GM23338 (cell line): ENCODE data around the gene S100A7. TPM values are rescaled to one million over a fixed set of nuclear protein-coding genes. Genes with fewer than 3 reads are reported as not detected.

ENCODE experiments used
- ATAC-seq: fragments of 200-7000 bp; cut with Tn5 transposase; 3 replicates; pipeline ENCODE4 v1.9.1; 2020
- DNase-seq: peaks from one replicate; pipeline ENCODE4 v3.0.0-alpha.2; 2015; ENCODE audit warnings: low spot score
- H2AFZ ChIP-seq: fragments of 200-600 bp; sonication (generic); 2 replicates; pipeline ENCODE4 v1.8.0; 2016; ENCODE audit warnings: antibody characterized with exemption, mild to moderate bottlenecking, moderate library complexity
- H3F3A ChIP-seq: fragments of 200-600 bp; sonication (generic); replicated peaks from 2 replicates; pipeline ENCODE4 v1.8.0; 2017; ENCODE audit warnings: antibody characterized with exemption, mixed run types, low read depth
- H3K27ac ChIP-seq: fragments of 200-600 bp; sonication (generic); 2 replicates; pipeline ENCODE4 v1.6.1; 2016; ENCODE audit warnings: low read depth
- H3K27me3 ChIP-seq: fragments of 200-600 bp; sonication (generic); 2 replicates; pipeline ENCODE4 v1.8.0; 2016; ENCODE audit warnings: mild to moderate bottlenecking, mixed run types, moderate library complexity; ENCODE audit not compliant: insufficient read depth
- H3K36me3 ChIP-seq: fragments of 200-600 bp; sonication (generic); 2 replicates; pipeline ENCODE4 v1.8.0; 2016; ENCODE audit warnings: mild to moderate bottlenecking; ENCODE audit not compliant: insufficient read depth
- H3K4me1 ChIP-seq: fragments of 200-600 bp; sonication (generic); 2 replicates; pipeline ENCODE4 v1.8.0; 2016; ENCODE audit warnings: mild to moderate bottlenecking, moderate library complexity; ENCODE audit not compliant: insufficient read depth
- H3K4me2 ChIP-seq: fragments of 200-600 bp; sonication (generic); 2 replicates; pipeline ENCODE4 v1.7.1; 2017; ENCODE audit warnings: mixed run types
- H3K4me3 ChIP-seq: fragments of 200-600 bp; sonication (generic); 2 replicates; pipeline ENCODE4 v1.6.1; 2016; ENCODE audit warnings: mixed run types
- H3K79me2 ChIP-seq: fragments of 200-600 bp; sonication (generic); replicated peaks from 2 replicates; pipeline ENCODE4 v1.8.0; 2017; ENCODE audit warnings: mild to moderate bottlenecking; ENCODE audit not compliant: insufficient read depth
- H3K9me2 ChIP-seq: fragments of 200-600 bp; sonication (generic); 2 replicates; pipeline ENCODE4 v1.8.0; 2017; ENCODE audit not compliant: insufficient read depth
- H4K20me1 ChIP-seq: fragments of 200-600 bp; sonication (generic); replicated peaks from 2 replicates; pipeline ENCODE4 v1.8.0; 2017; ENCODE audit warnings: mild to moderate bottlenecking; ENCODE audit not compliant: insufficient read depth
- H3K27ac Mint-ChIP-seq: 2 replicates; pipeline ENCODE4 v1.8.0; 2020; ENCODE audit warnings: inconsistent platforms, mild to moderate bottlenecking, moderate library complexity, mixed read lengths
- H3K27me3 Mint-ChIP-seq: 3 replicates; pipeline ENCODE4 v1.8.0; 2022; ENCODE audit warnings: low read depth, mild to moderate bottlenecking, moderate library complexity, mixed read lengths, inconsistent platforms; ENCODE audit not compliant: insufficient read depth, poor library complexity
- H3K36me3 Mint-ChIP-seq: 3 replicates; pipeline ENCODE4 v1.8.0; 2021; ENCODE audit warnings: low read depth, mild to moderate bottlenecking, inconsistent platforms, moderate library complexity, mixed read lengths
- H3K4me1 Mint-ChIP-seq: 3 replicates; pipeline ENCODE4 v1.8.0; 2020; ENCODE audit warnings: mild to moderate bottlenecking, inconsistent platforms, mixed read lengths
- H3K4me3 Mint-ChIP-seq: 3 replicates; pipeline ENCODE4 v1.8.0; 2021; ENCODE audit warnings: moderate library complexity, mild to moderate bottlenecking, inconsistent platforms, mixed read lengths
- H3K9me3 Mint-ChIP-seq: 3 replicates; pipeline ENCODE4 v1.8.0; 2020; ENCODE audit warnings: moderate library complexity, mild to moderate bottlenecking, inconsistent platforms, mixed read lengths
- CREB1 ChIP-seq: fragments of 250-450 bp; sonication (Bioruptor Pico); IDR thresholded peaks from 2 replicates; pipeline ENCODE4 v1.5.0; 2020; ENCODE audit warnings: low read depth, mild to moderate bottlenecking, moderate library complexity
- CTCF ChIP-seq, 2 experiments: fragments of 200-600 bp in 1 of 2; sonication (generic) in 1 of 2; conservative IDR thresholded peaks; 2 replicates each; pipeline versions ENCODE4 v1.5.1 to v1.6.1; 2016 to 2017; ENCODE audit warnings: antibody characterized with exemption in 2 of 2, low read depth in 2 of 2, mild to moderate bottlenecking in 2 of 2, moderate library complexity in 1 of 2
- EZH2 ChIP-seq: fragments of 200-600 bp; sonication (generic); IDR thresholded peaks from one replicate; pipeline ENCODE4 v1.8.0; 2017; ENCODE audit warnings: antibody characterized with exemption, mild to moderate bottlenecking, low read depth; ENCODE audit not compliant: unreplicated experiment
- JUNB ChIP-seq: IDR thresholded peaks from one replicate; pipeline ENCODE4 v1.6.1; 2016; ENCODE audit warnings: antibody characterized with exemption; ENCODE audit not compliant: unreplicated experiment
- NANOG ChIP-seq: IDR thresholded peaks from 2 replicates; pipeline ENCODE4 v1.6.1; 2016; ENCODE audit warnings: antibody characterized with exemption, borderline replicate concordance
- POLR2AphosphoS5 ChIP-seq: IDR thresholded peaks from 2 replicates; pipeline ENCODE4 v1.6.1; 2016; ENCODE audit warnings: antibody characterized with exemption, low read depth
- REST ChIP-seq: IDR thresholded peaks from one replicate; pipeline ENCODE4 v1.6.1; 2018; ENCODE audit warnings: antibody characterized with exemption; ENCODE audit not compliant: unreplicated experiment
- STAT1 ChIP-seq: IDR thresholded peaks from one replicate; pipeline ENCODE4 v1.6.1; 2016; ENCODE audit warnings: antibody characterized with exemption; ENCODE audit not compliant: unreplicated experiment
- ZNF114 ChIP-seq: fragments of 250-450 bp; sonication (Bioruptor Pico); IDR thresholded peaks from 2 replicates; pipeline ENCODE4 v1.5.0; 2020; ENCODE audit warnings: mild to moderate bottlenecking, moderate library complexity
- ZNF331 ChIP-seq: fragments of 250-450 bp; sonication (Bioruptor Pico); IDR thresholded peaks from 2 replicates; pipeline ENCODE4 v1.5.0; 2020; ENCODE audit warnings: low read depth, mild to moderate bottlenecking, moderate library complexity
- ZNF462 ChIP-seq: fragments of 250-450 bp; sonication (Bioruptor Pico); IDR thresholded peaks from 2 replicates; pipeline ENCODE4 v1.5.0; 2020; ENCODE audit warnings: mild to moderate bottlenecking, moderate library complexity
- polyA plus RNA-seq: library from polyadenylated mRNA; unstranded; fragments of >200 nt; fragmentation: Nextera tagmentation; extraction: Ambion mirVana; gene quantifications from 2 replicates; pipeline ENCODE4 v1.2.1, GENCODE V29; 2016
- total RNA-seq: library from RNA; depleted of rRNA; stranded (reverse); fragments of >200 nt; shearing (Covaris generic); gene quantifications from 2 replicates; pipeline ENCODE4 v1.2.3, GENCODE V29; 2014

The S100A7 gene
- total and polyA plus RNA-seq, 2 experiments from 2014 or later = not detected

- TF ChIP-seq CREB1 (no peak), REST (no peak), STAT1 (no peak), JUNB (no peak), NANOG (no peak), ZNF462 (no peak), EZH2 (no peak), ZNF331 (CRISPR knock-in tag) (no peak), ZNF114 (CRISPR knock-in tag) (no peak), POLR2AphosphoS5 (no peak), CTCF (conservative IDR thresholded peaks at IDR 0.05; ENCODE audit: low read depth in 2 of 2) (no peak)
- Mint-ChIP-seq H3K4me3 (no peak overlapping the region), H3K36me3 (no peaks in the 10 kb centered on the region), H3K4me1 (no peaks in the 10 kb centered on the region; the same call in 2 of the 3 replicates), H3K27me3 (peaks cover 8% of the 10 kb centered on the region), H3K27ac (no peak overlapping the region), H3K9me3 (no peaks in the 10 kb centered on the region; the same call in 1 of the 3 replicates)
- Histone ChIP-seq H3K79me2 (no peaks in the 10 kb centered on the region), H3K27me3 (no peaks in the 10 kb centered on the region), H4K20me1 (no peaks in the 10 kb centered on the region), H3K4me2 (no peak overlapping the region), H3K27ac (no peak overlapping the region), H3K4me1 (no peaks in the 10 kb centered on the region), H3K9me2 (no peaks in the 10 kb centered on the region), H3F3A (no peaks in the 10 kb centered on the region), H3K4me3 (no peak overlapping the region), H2AFZ (no peak overlapping the region), H3K36me3 (no peaks in the 10 kb centered on the region)
- ATAC-seq = no peak
- no peak for DNase-seq
These were observed 27.4 kb downstream of the S100A7 start for GRCh38 chr1:153432874-153433681.
